Endothelial cell of umbilical vein (primary cell): ENCODE data around the gene CIDEB. TPM values are rescaled to one million over a fixed set of nuclear protein-coding genes. Genes with fewer than 3 reads are reported as not detected.

Source experiments
- BruUV-seq: library from RNA; stranded (reverse); fragments of 400-500 nt; replicated peaks from 2 replicates; lab custom pipeline; 2021; lab: Mats Ljungman, UMichigan
- CTCF ChIA-PET: fragments of 300-600, 350-600 bp; sonication (Branson Sonifier 250); formaldehyde crosslinking; loops from one replicate; lab custom pipeline; 2021; ENCODE audit warnings: antibody characterized with exemption, inconsistent platforms; lab: Charles Lee
- POLR2A ChIA-PET: fragments of 300-600, 350-600 bp; sonication (Branson Sonifier 250); formaldehyde crosslinking; loops from one replicate; lab custom pipeline; 2021; ENCODE audit warnings: antibody characterized with exemption, inconsistent platforms; lab: Charles Lee
- DNase-seq: peaks from one replicate; pipeline ENCODE4 v3.0.0-alpha.2; 2011; ENCODE audit warnings: low read depth, low spot score
- FAIRE-seq: peaks from 2 replicates; lab custom pipeline; 2011; peaks lifted over from hg19 to GRCh38; lab: Jason Lieb, UNC
- H2AFZ ChIP-seq: 2 replicates; pipeline ENCODE4 v1.6.0; 2012; ENCODE audit warnings: low read depth, low read length, control low read depth, inconsistent platforms
- H3K27ac ChIP-seq: 2 replicates; pipeline ENCODE4 v1.5.1; 2011; ENCODE audit warnings: low read depth, mild to moderate bottlenecking, control low read depth, low read length, moderate library complexity; ENCODE audit not compliant: insufficient read depth
- H3K27me3 ChIP-seq, 2 experiments: 2 replicates each; pipeline versions ENCODE4 v1.6.0 to v1.6.1; 2011; ENCODE audit warnings: low read length in 2 of 2, mixed read lengths in 1 of 2; ENCODE audit not compliant: control insufficient read depth in 2 of 2, insufficient read depth in 2 of 2
- H3K36me3 ChIP-seq, 2 experiments: 2 replicates in 1 of 2; 3 replicates in 1 of 2; pipeline ENCODE4 v1.5.1; 2011; ENCODE audit warnings: low read length in 2 of 2, mild to moderate bottlenecking in 1 of 2, moderate library complexity in 1 of 2; ENCODE audit not compliant: control insufficient read depth in 2 of 2, insufficient read depth in 2 of 2; ENCODE audit errors: extremely low read depth in 1 of 2
- H3K4me1 ChIP-seq: 3 replicates; pipeline ENCODE4 v1.5.1; 2011; ENCODE audit warnings: mild to moderate bottlenecking, low read length; ENCODE audit not compliant: control insufficient read depth, insufficient read depth; ENCODE audit errors: extremely low read depth
- H3K4me2 ChIP-seq: 2 replicates; pipeline ENCODE4 v1.6.1; 2011; ENCODE audit warnings: low read length, control low read depth, mixed read lengths; ENCODE audit not compliant: insufficient read depth
- H3K4me3 ChIP-seq, 3 experiments: fragments of 200-600 bp in 1 of 3; sonication (generic), shearing (Covaris generic) in 1 of 3; replicated peaks in 1 of 3; 2 replicates each; pipeline ENCODE4 v1.5.1; 2011 to 2016; ENCODE audit warnings: control low read depth in 3 of 3, low read length in 3 of 3, mild to moderate bottlenecking in 2 of 3, inconsistent platforms in 1 of 3, low read depth in 1 of 3, moderate library complexity in 1 of 3; ENCODE audit not compliant: insufficient read depth in 1 of 3
- H3K79me2 ChIP-seq: 2 replicates; pipeline ENCODE4 v1.6.0; 2012; ENCODE audit warnings: low read length, inconsistent platforms; ENCODE audit not compliant: control insufficient read depth, insufficient read depth
- H3K9ac ChIP-seq: replicated peaks from 2 replicates; pipeline ENCODE3; 2011; ENCODE audit warnings: low read length, control low read depth; ENCODE audit not compliant: insufficient read depth; ENCODE audit errors: extremely low read depth
- H3K9me1 ChIP-seq: replicated peaks from 3 replicates; pipeline ENCODE4 v1.6.0; 2011; ENCODE audit warnings: mild to moderate bottlenecking, low read length; ENCODE audit not compliant: control insufficient read depth, insufficient read depth; ENCODE audit errors: extremely low read depth
- H3K9me3 ChIP-seq: replicated peaks from 2 replicates; pipeline ENCODE4 v1.5.1; 2012; ENCODE audit warnings: low read length, inconsistent platforms; ENCODE audit not compliant: control insufficient read depth, insufficient read depth
- H4K20me1 ChIP-seq: replicated peaks from 2 replicates; pipeline ENCODE3; 2011; ENCODE audit warnings: mild to moderate bottlenecking, low read length; ENCODE audit not compliant: control insufficient read depth, insufficient read depth; ENCODE audit errors: extremely low read depth
- EZH2 ChIP-seq: IDR thresholded peaks from 2 replicates; pipeline ENCODE4 v1.6.1; 2012; ENCODE audit warnings: borderline replicate concordance, low read depth, mild to moderate bottlenecking, moderate library complexity, low read length, inconsistent platforms; ENCODE audit not compliant: severe bottlenecking
- FOS ChIP-seq: IDR thresholded peaks from 2 replicates; pipeline ENCODE4 v1.6.1; 2011; ENCODE audit warnings: mild to moderate bottlenecking, low read length, moderate library complexity, borderline replicate concordance; ENCODE audit not compliant: insufficient read depth
- GATA2 ChIP-seq: IDR thresholded peaks from 2 replicates; pipeline ENCODE4 v1.7.0; 2011; ENCODE audit warnings: low read depth, mild to moderate bottlenecking, moderate library complexity, mixed read lengths, low read length; ENCODE audit not compliant: insufficient read length, insufficient read depth
- JUN ChIP-seq: IDR thresholded peaks from 2 replicates; pipeline ENCODE4 v1.6.1; 2011; ENCODE audit warnings: borderline replicate concordance, low read depth; ENCODE audit not compliant: insufficient read length, insufficient read depth
- MYC ChIP-seq: IDR thresholded peaks from one replicate; pipeline ENCODE4 v1.6.1; 2011; ENCODE audit warnings: mild to moderate bottlenecking, low read depth, low read length
- POLR2A ChIP-seq: IDR thresholded peaks from 2 replicates; pipeline ENCODE4 v1.6.1; 2012; ENCODE audit warnings: low read depth, mild to moderate bottlenecking, control low read depth, low read length
- POLR2AphosphoS5 ChIP-seq: IDR thresholded peaks from 2 replicates; pipeline ENCODE4 v1.6.1; 2012; ENCODE audit warnings: low read depth, mild to moderate bottlenecking, control low read depth, low read length, moderate library complexity; ENCODE audit not compliant: insufficient read depth
- dilution Hi-C: fragments of 300-500 bp; cut with MboI; formaldehyde crosslinking; loops from one replicate; pipeline ENCODE4 v1.15.0; 2019; ENCODE audit warnings: low sequenced_read_pairs; ENCODE audit not compliant: extremely low pct_ligation_motif_present
- intact Hi-C: fragments of 100-400 bp; cut with micrococcal nuclease; formaldehyde crosslinking; loops from one replicate; pipeline ENCODE4 v1.10.0; 2022
- polyA plus RNA-seq, 4 experiments: library from polyadenylated mRNA; depleted of rRNA in 3 of 4; stranded (reverse) in 3 of 4; unstranded in 1 of 4; fragments of >200 nt; gene quantifications; 2 replicates each; pipeline versions ENCODE4 v1.2.1 to v1.2.3, GENCODE V29; 2011 to 2012; ENCODE audit warnings: missing spikeins in 1 of 4
- total RNA-seq: library from RNA; stranded (reverse); gene quantifications from 2 replicates; pipeline ENCODE4 v1.2.3, GENCODE V29; 2021
- TF ChIP-seq, protein P1 (sequence below): IDR thresholded peaks from 2 replicates; pipeline ENCODE4 v1.6.1; 2011; ENCODE audit not compliant: insufficient read depth, insufficient read length
- TF ChIP-seq, protein P2 (sequence below), 2 donors: IDR thresholded peaks; 1 replicate in 1 of 2; 2 replicates in 1 of 2; pipeline ENCODE4 v1.5.1; 2011; ENCODE audit warnings: low read length in 2 of 2, mild to moderate bottlenecking in 2 of 2, moderate library complexity in 2 of 2, control low read depth in 1 of 2, inconsistent platforms in 1 of 2, low read depth in 1 of 2; ENCODE audit not compliant: insufficient read depth in 1 of 2; ENCODE audit errors: extremely low read depth in 1 of 2

CIDEB gene
- total and polyA plus RNA-seq, 2 donors (not counting 3 experiments of a cell fraction or from before 2014, with no cell fraction given) = 5.2 to 7.2 TPM

DNA sequence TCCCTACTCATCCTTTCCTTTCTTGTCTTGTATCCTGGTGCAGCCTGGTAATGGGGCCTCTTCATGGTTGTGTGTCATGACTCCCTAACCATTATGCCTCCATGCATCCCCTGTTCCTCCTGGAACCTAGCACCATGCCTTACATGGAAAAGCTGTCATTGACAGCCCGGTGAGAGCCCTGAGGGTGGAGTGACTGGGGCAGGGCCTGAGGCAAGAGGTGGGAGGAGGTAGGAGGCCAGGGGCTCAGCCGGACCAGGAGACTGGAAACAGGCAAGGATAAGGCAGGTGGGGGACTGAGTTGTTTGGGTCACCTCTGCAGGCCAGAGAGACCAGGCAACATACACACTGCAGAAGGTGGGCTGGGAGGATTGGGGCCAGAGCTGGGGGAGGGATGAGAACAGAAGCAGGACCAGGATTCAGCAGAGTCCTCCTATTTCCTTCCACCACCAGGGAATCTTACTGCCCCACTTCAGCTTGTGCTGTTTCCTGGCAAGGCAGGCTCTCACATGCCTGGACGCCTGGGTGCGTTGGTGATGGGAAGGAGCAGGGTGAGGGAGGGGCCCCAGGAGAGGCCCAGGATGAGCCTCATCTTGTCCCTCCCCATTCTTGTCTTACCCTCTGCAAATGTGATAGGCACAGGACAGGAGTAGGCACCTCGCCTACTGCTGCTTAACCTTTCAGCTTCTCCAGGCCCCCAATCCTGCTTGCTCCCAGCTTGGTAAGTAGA is 1.9 kb upstream of the CIDEB start, which contains the start of gene LTB4R2:
TSS of gene LTB4R2 (plus strand) at position 603 of the 727 bp plus-strand sequence. CDS start 525 bp downstream, outside the sequence.
- Histone ChIP-seq H3K4me3 (peak within 1 kb of the TSS in 1 of 3 experiments; percentile 19), H3K36me3 (peaks cover 0 to 18% of the 10 kb centered on the region in 2 experiments), H4K20me1 (no peaks in the 10 kb centered on the region), H3K9me3 (no peaks in the 10 kb centered on the region), H3K4me2 (peak within 1 kb of the TSS; percentile 1), H3K79me2 (no peaks in the 10 kb centered on the region), H3K9me1 (no peaks in the 10 kb centered on the region), H3K27me3 (no peaks in the 10 kb centered on the region), H3K27ac (peak within 1 kb of the TSS; percentile 91), H2AFZ (peak within 1 kb of the TSS; percentile 25), H3K4me1 (peaks cover 48% of the 10 kb centered on the region), H3K9ac (peak within 1 kb of the TSS; percentile 17)
- intact Hi-C loops = no loop called here
- POLR2A ChIA-PET = interaction anchor here (1.3 kb wide), 1 partner anchor 67 kb away, joined by 5 read pairs; the partner anchor contains the start of gene TINF2
- BruUV-seq = no TSS peak
- TF ChIP-seq POLR2AphosphoS5 (no peak), JUN (no peak), FOS (no peak), POLR2A (no peak), MYC (no peak), EZH2 (no peak), GATA2 (no peak)
- TF ChIP-seq, protein P1, sequence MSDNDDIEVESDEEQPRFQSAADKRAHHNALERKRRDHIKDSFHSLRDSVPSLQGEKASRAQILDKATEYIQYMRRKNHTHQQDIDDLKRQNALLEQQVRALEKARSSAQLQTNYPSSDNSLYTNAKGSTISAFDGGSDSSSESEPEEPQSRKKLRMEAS = no peak
- TF ChIP-seq, protein P2, sequence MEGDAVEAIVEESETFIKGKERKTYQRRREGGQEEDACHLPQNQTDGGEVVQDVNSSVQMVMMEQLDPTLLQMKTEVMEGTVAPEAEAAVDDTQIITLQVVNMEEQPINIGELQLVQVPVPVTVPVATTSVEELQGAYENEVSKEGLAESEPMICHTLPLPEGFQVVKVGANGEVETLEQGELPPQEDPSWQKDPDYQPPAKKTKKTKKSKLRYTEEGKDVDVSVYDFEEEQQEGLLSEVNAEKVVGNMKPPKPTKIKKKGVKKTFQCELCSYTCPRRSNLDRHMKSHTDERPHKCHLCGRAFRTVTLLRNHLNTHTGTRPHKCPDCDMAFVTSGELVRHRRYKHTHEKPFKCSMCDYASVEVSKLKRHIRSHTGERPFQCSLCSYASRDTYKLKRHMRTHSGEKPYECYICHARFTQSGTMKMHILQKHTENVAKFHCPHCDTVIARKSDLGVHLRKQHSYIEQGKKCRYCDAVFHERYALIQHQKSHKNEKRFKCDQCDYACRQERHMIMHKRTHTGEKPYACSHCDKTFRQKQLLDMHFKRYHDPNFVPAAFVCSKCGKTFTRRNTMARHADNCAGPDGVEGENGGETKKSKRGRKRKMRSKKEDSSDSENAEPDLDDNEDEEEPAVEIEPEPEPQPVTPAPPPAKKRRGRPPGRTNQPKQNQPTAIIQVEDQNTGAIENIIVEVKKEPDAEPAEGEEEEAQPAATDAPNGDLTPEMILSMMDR (IDR thresholded peaks at IDR 0.05; ENCODE audit: extremely low read depth in 1 of 2, insufficient read depth in 1 of 2, low read depth in 1 of 2, low read length in 2 of 2) = no peak
- no peak for DNase-seq
- CTCF ChIA-PET = interaction anchor here (1.1 to 7.4 kb wide), 11 partner anchors 11 to 195 kb away, joined by 3 to 122 read pairs (median 13); partner anchors contain the start of genes CHMP4A, DCAF11, DHRS1 and IRF9
- dilution Hi-C loops = no loop called here
- FAIRE-seq = no peak
